ENCODE results near the gene CBR1. TPM values are rescaled to one million over a fixed set of nuclear protein-coding genes. Genes with fewer than 3 reads are reported as not detected.

CBR1 gene
- total RNA-seq, result 74.5 and 114 TPM in 2 replicates

DNA sequence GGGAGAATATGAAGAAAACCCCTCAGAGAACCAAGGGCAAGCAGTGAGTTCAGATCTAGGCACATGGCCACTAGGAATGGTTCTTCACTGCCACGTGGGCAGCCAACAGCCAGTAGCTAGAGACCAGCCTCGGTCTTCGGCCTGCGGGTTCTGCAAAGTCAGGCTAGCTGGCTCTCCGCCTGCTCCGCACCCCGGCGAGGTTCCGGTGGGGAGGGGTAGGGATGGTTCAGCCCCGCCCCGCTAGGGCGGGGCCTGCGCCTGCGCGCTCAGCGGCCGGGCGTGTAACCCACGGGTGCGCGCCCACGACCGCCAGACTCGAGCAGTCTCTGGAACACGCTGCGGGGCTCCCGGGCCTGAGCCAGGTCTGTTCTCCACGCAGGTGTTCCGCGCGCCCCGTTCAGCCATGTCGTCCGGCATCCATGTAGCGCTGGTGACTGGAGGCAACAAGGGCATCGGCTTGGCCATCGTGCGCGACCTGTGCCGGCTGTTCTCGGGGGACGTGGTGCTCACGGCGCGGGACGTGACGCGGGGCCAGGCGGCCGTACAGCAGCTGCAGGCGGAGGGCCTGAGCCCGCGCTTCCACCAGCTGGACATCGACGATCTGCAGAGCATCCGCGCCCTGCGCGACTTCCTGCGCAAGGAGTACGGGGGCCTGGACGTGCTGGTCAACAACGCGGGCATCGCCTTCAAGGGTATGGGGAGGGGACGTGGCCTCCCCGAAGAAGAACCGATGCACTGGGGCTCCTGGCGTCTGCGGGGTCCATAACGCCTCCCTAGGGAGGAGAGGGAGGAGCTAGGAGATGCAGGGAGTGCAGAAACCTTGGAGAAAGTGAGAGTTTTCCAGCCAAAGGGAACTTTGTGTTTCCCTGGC is at the start of gene CBR1:
TSS of gene CBR1 (plus strand) at position 312 of the 871 bp plus-strand sequence. CDS start at position 404, 92 bp downstream.

DNA sequence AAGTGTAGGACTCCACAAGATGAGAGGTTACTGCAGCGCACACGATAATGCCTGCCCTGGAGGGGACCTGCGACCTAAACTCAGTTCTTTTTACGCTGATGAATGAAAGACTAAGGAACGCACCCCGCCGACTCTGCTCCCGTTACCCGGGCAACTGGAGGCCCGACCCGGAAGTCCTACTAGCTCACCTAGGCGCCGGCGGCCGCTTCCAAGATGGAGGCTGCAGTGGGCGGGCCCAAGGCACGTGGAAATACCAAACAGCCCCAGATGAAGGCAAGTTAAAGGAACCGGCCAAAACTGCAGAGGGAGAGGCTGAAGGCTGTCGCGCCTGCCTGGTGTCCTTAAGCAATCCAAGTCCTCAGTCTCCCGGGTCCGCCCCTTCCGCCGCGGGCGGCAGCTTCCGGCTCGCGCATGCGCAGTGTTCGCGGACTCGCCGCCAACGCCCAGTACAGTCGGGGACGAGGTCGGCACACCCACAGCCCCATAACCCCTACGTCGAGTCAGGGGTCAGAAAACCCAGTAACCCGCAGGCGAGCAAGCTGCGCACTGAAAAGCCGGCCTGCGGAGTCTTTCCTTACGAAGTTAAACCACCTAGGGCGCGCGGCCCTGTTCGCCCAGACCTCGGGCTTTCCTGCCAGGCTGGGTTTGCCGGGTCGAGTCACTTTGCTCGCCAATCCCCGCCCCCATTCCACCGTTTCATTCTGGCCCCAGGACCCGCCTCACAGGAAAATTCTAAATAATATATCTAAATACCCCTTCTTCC is 9.5 kb upstream of the CBR1 start, which contains the start of gene SETD4:
TSS of gene SETD4 (minus strand) at position 368 of the 763 bp plus-strand sequence. CDS start 1,638 bp downstream, outside the sequence.

Other genes starting within 250 kb of the CBR1 start
- gene SETD4, start 9.5 kb upstream of the CBR1 start, total RNA-seq, result 17.2 and 18.1 TPM in 2 replicates
- gene CBR3, start 65.1 kb downstream of the CBR1 start, total RNA-seq, result 4.5 and 7.8 TPM in 2 replicates
- gene DOP1B, start 86.8 kb downstream of the CBR1 start, total RNA-seq, result 4.5 and 17.9 TPM in 2 replicates